ENCODE measurements around the gene NAPB.

Gene NAPB

DNA sequence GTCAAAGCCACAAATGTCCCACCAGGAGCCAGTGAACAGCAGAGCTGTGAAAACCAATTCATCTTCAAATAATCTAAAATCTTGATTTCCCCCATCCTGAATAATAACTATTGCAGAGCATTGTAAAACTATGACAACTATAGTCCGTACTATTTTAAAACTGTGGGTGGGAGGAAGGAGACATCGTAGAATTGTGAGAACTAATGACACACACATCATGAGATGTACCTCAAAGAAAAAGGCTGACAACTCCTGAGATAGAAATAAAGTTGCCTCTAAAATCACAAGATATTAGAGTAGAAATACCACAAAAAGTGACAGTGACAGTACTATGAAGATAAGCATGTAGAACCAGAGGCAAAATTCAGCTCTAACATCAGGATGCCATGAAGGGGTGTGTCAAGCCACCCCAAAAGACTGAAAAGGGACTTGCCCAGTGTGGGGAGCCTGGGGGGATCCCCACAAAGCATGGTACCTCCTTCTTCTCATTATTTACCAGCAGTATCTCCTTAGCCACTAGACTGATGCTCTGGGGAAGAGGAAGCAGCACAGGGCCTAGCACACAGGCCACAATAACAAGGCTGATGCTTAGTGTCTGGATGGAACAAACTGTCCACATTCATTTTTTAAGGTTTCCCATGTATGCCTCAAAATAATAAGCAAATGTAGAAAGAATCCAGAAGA is 13.4 kb downstream of the NAPB start:
- no peak for DNase-seq (ENCODE audit: low read depth in 1 of 2, low spot score in 1 of 2)

- no peak for DNase-seq (ENCODE audit: low read depth in 1 of 2, low spot score in 1 of 2)
Observed at GRCh38 chr20:23406880-23407279, 14.4 kb downstream of the NAPB start.

- DNase-seq (ENCODE audit: low read depth in 1 of 2, low spot score in 1 of 2) = no peak
Observed at GRCh38 chr20:23404196-23404595, 17.1 kb downstream of the NAPB start.

DNA sequence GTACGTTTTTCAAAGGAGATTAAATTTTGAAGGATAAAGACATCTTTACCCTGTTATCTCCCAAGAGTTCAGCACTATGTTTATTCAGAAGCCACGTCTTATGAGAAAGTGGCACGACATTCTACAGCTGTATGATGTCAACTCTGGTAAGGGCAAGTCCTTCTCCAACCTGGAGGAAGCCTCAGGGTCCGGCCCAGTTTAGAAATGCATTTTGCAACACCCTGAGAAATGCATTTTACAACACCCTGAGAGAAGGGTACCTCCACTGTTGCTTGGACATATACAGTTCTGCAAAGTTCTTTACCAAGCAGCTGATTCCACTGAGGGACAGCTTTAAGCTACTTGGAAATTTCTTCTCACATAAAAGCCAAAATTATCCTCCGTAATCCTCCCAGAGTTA is 17.5 kb downstream of the NAPB start:
- no peak for DNase-seq (ENCODE audit: low read depth in 1 of 2, low spot score in 1 of 2)

DNA sequence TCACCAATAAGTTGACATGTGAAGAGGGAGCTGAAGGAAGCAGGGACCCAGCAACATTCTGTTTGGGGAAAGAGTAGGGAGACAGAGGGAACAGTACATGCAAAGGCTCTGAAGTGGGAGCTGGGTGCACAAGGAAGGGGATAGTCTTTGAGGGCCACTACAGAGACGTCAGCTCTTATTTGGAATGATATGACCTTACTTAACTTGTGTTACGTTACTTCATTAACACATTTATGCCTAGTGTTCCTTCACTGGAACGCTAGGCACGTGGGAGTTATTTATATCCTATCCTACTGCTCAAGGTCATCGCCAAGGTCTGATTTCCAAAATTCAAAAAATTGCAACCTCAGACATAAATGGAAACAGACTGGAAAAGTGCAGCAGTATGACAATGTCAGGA is 20.2 kb downstream of the NAPB start:
- DNase-seq (ENCODE audit: low read depth in 1 of 2, low spot score in 1 of 2) = no peak

DNA sequence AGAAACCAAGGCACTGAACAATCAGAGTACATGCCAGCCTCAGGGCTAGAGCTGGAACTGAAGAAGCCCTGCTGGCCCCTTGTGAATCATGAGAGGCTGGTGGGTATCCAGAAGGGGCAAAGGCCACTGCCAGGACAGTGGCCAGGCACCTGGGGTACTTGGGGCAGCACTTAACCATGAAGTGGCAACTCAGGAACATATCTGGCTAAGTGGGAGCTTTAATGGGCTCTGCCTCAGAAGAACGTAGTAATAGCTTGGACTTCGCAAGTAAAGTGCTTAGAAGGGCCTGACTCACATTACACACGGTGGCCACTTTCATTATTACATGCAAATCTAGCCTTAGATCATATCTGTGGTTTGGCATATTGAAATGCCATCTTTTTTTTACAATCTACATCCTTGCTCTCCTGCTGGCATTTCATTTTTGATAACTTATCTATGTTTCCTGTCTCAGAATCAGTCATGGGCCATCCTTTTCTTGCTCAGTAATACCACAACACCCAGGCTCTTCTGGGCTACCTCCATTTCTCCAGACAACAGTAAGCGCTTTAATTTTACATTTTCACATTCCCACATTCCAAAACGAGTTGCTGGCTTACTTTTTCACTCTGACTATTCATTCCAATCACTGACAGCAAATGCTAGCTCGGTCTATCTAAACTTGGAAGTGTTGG is 21.6 kb downstream of the NAPB start:
- DNase-seq (ENCODE audit: low read depth in 1 of 2, low spot score in 1 of 2) = no peak

GRCh38 chr20:23397961-23398360 is 23.3 kb downstream of the NAPB start:
- DNase-seq (ENCODE audit: low read depth in 1 of 2, low spot score in 1 of 2) = no peak

DNA sequence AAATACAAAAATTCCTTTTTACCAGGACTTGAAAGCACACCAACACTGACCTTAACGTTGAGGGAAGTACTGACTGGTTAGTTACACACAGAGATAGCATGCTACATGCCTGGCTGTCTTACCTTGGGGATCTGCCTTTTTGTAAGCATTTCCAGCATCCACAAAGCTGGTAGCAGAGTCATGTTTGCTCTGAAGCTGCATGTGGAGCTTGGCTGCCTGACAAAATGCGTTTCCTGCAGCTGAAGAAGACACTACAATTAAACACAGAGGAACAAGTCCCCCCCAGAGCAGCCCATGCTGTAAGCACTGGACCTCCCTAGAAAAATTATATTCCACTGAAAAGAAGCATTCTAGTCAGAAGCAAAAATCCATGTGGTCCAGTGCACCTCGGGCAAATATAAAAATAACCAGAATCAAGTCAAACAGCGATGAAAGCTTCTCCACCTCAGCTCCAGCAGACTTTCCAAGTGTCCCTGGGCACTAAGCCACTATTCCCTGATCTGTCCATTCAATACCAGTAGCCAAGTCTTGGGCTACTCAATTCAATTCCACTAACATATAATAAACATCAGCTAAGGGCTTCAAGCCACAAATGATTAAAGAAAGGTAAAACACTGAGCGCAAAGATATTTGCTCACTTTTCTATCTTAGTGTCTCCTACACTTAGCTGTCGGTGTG is 24.2 kb downstream of the NAPB start:
- no peak for DNase-seq (ENCODE audit: low read depth in 1 of 2, low spot score in 1 of 2)

- DNase-seq (ENCODE audit: low read depth in 1 of 2, low spot score in 1 of 2) = no peak
Observed at GRCh38 chr20:23393996-23394775, 27.1 kb downstream of the NAPB start.

GRCh38 chr20:23391707-23392310 is 29.5 kb downstream of the NAPB start:
- no peak for DNase-seq (ENCODE audit: low read depth in 1 of 2, low spot score in 1 of 2)

- no peak for DNase-seq (ENCODE audit: low read depth in 1 of 2, low spot score in 1 of 2)
Observed at GRCh38 chr20:23390091-23390774, 31.1 kb downstream of the NAPB start.

DNA sequence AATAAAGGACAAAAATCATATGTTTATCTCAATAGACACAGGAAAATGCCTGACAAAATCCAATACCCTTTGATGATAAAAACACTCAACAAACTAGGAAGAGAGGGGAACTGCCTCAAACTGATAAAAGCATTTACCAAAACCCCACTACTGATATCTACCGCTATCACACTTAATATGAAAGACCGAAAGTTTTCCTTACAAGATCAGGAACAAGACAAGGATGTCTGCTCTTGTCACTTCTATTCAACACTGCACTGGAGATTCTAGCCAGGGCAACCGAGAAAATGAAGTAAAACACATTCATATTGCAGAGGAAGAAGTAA is 34.2 kb downstream of the NAPB start:
- no peak for DNase-seq (ENCODE audit: low read depth in 1 of 2, low spot score in 1 of 2)

DNA sequence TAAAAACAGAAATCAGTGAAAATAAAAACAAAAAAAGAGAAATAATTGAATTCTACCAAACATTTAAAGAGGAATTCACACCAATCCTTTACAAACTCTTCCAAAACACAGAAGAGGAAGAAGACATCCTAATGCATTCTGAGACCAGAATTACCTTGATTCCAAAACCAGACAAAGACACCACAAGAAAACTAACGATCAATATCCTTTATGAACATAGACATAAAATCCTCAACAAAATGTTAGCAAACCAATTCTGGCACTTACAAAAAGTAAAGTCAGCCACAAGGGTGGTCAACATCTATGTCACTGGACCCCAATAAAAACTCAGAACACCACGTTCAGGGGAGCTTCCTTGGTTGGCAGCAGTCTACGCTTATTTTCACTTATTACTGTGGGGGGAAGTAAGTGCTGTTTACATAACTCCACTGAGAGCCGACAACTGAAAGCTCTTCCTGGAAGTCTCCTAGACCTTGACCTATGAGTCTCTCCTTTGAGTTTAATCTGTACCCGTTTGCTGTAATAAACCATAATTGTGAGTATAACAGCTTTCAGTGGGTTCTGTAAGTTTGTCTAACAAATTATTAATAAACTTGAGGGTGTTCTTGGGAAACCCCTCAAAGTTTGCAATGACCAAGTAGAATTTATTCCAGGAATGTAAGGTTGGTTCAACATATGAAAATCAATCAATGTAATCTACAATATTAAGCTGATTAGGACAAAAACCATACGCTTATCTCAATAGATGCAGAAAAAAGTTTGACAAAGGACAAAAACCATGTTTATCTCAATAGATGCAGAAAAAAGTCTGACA is 34.8 kb downstream of the NAPB start:
- DNase-seq (ENCODE audit: low read depth in 1 of 2, low spot score in 1 of 2) = no peak

DNA sequence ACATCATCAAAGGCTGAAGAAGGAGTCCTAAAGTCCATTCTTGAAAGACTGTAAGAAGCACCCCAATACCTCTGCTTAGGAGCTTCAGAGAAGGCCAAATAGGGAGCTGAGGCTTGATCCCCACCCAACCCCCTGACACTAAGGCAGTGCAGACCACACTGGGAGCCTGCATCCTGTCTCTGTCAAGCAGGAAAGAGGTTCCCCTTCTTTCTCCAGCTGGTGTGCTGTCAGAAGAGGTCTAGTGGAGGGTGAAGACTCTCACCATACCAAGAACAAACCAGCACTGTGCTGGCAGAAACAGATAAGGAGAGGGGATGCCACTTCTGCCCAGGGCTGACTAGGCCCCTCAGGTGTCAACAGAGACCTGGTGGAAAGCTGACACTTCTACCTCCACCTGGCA is 39.4 kb downstream of the NAPB start:
- no peak for DNase-seq (ENCODE audit: low read depth in 1 of 2, low spot score in 1 of 2)

- no peak for DNase-seq (ENCODE audit: low read depth in 1 of 2, low spot score in 1 of 2)
Observed at GRCh38 chr20:23379772-23380171, 41.5 kb downstream of the NAPB start.

- no peak for DNase-seq (ENCODE audit: low read depth in 1 of 2, low spot score in 1 of 2)
Observed at GRCh38 chr20:23375827-23376226, 45.5 kb downstream of the NAPB start.

DNA sequence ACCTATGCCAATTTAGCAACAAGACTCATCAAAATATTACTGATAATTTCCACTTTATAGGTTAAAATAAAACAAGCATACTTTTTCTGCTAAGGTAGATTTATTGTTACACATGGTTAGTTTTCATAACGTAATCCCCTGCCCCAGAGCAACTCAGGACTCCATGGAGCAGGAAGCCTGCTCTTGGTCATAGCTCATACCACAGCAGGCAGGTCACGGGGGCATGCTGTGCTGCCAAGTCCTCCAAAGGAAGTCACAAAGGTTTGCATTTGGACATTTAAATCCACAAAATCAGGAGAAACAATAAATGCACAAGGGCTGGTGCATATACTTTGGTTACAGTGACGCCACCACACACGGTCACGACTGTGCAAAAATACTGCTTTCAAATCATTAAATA is 46.8 kb downstream of the NAPB start:
- no peak for DNase-seq (ENCODE audit: low read depth in 1 of 2, low spot score in 1 of 2)

DNA sequence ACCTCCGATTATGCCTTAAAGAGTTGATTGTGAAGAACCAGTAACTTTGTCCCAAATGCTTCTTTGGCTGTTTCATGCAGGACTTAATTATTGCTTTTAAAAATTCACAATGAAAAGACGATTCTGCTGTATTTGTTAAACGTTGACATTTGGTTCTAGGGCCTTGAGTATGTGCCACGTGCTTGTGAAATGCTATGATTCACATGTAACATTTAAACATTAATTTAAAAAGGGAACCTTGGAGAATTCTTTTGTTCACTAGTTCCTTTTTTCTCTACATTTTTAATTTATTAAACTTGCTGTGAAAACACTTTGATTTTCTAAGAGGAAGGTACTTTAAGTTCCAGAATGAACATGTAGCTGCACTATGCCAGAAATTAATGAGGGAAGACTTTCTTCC is 49.8 kb downstream of the NAPB start:
- no peak for DNase-seq (ENCODE audit: low read depth in 1 of 2, low spot score in 1 of 2)

GRCh38 chr20:23370873-23371272 is 50.4 kb downstream of the NAPB start:
- no peak for DNase-seq (ENCODE audit: low read depth in 1 of 2, low spot score in 1 of 2)

DNA sequence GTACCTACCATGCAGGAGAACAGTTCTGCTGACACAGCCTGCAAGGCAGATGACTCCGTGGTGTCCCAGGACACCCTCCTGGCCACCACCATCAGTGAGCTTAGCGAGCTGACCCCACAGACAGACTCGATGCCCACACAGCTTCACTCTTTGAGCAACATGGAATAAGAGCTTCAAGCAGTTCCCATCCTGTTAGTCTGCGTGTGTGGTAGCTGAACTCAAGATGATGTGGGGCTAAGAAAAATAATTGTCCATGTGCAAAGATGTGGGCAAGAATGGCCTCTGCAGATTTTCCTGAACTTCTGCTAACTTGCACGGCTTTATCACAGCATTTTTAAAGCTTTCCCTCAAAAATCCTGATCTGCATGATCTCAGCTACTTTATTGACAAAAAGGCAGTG is 51.0 kb downstream of the NAPB start:
- DNase-seq (ENCODE audit: low read depth in 1 of 2, low spot score in 1 of 2) = no peak
